SK-N-SH (cell line): ENCODE measurements around the gene IL31RA. TPM values are rescaled to one million over a fixed set of nuclear protein-coding genes. Genes with fewer than 3 reads are reported as not detected.

Experiments
- CTCF ChIA-PET: fragments of 300-600, 350-600 bp; formaldehyde crosslinking; extraction: SDS; loops from one replicate; lab custom pipeline; 2021; lab: Yijun Ruan, JAX
- POLR2A ChIA-PET: fragments of 350-600 bp; sonication (Branson Sonifier 250); formaldehyde crosslinking; extraction: SDS; loops from one replicate; lab custom pipeline; 2020; ENCODE audit warnings: antibody characterized with exemption, inconsistent platforms; lab: Yijun Ruan, JAX
- DNase-seq: peaks from one replicate; pipeline ENCODE4 v3.0.0; 2012
- H2AFZ ChIP-seq: fragments of 200-600 bp; sonication (generic); 2 replicates; pipeline ENCODE4 v1.8.1; 2016; ENCODE audit warnings: antibody characterized with exemption, mild to moderate bottlenecking, low read depth
- H3F3A ChIP-seq: fragments of 200-600 bp; sonication (generic); replicated peaks from 2 replicates; pipeline ENCODE3; 2016; ENCODE audit warnings: antibody characterized with exemption, mild to moderate bottlenecking; ENCODE audit not compliant: insufficient read depth
- H3K27ac ChIP-seq, 2 experiments: fragments of 200-500 bp in 1 of 2; fragments of 200-600 bp in 1 of 2; sonication (Bioruptor generic) in 1 of 2; sonication (generic), shearing (Covaris generic) in 1 of 2; 2 replicates each; pipeline versions ENCODE4 v1.5.1 to v1.6.1; 2014 to 2016; ENCODE audit warnings: low read depth in 2 of 2, inconsistent platforms in 1 of 2, low read length in 1 of 2, mild to moderate bottlenecking in 1 of 2, mixed read lengths in 1 of 2
- H3K27me3 ChIP-seq: fragments of 200-600 bp; sonication (generic), shearing (Covaris generic); 2 replicates; pipeline ENCODE4 v1.6.1; 2016; ENCODE audit warnings: mixed run types; ENCODE audit not compliant: insufficient read depth
- H3K36me3 ChIP-seq, 2 experiments: fragments of 200-500 bp in 1 of 2; fragments of 200-600 bp in 1 of 2; sonication (Bioruptor generic) in 1 of 2; sonication (generic) in 1 of 2; replicated peaks in 1 of 2; 2 replicates each; pipeline versions ENCODE3 to v1.5.1; 2014 to 2016; ENCODE audit warnings: low read length in 1 of 2, mild to moderate bottlenecking in 1 of 2; ENCODE audit not compliant: insufficient read depth in 2 of 2, control insufficient read depth in 1 of 2
- H3K4me1 ChIP-seq, 2 experiments: fragments of 200-500 bp in 1 of 2; fragments of 200-600 bp in 1 of 2; sonication (Bioruptor generic) in 1 of 2; sonication (generic), shearing (Covaris generic) in 1 of 2; 2 replicates each; pipeline versions ENCODE4 v1.5.1 to v1.6.1; 2014 to 2016; ENCODE audit warnings: low read depth in 1 of 2, low read length in 1 of 2, mixed run types in 1 of 2; ENCODE audit not compliant: insufficient read depth in 2 of 2, control insufficient read depth in 1 of 2
- H3K4me2 ChIP-seq: fragments of 200-600 bp; sonication (generic), shearing (Covaris generic); 2 replicates; pipeline ENCODE4 v1.6.1; 2017; ENCODE audit warnings: mixed run types
- H3K4me3 ChIP-seq, 2 experiments: fragments of 200-500 bp in 1 of 2; fragments of 200-600 bp in 1 of 2; sonication (Bioruptor generic) in 1 of 2; sonication (generic), shearing (Covaris generic) in 1 of 2; 2 replicates each; pipeline versions ENCODE4 v1.5.1 to v1.8.1; 2014 to 2016; ENCODE audit warnings: low read depth in 2 of 2, inconsistent platforms in 1 of 2, low read length in 1 of 2, mild to moderate bottlenecking in 1 of 2, mixed read lengths in 1 of 2, moderate library complexity in 1 of 2
- H3K79me2 ChIP-seq: fragments of 200-600 bp; sonication (generic); 2 replicates; pipeline ENCODE4 v1.8.1; 2017; ENCODE audit warnings: mild to moderate bottlenecking; ENCODE audit not compliant: insufficient read depth
- H3K9ac ChIP-seq: fragments of 200-600 bp; sonication (generic); 2 replicates; pipeline ENCODE4 v1.6.1; 2017; ENCODE audit warnings: mixed run types
- H3K9me2 ChIP-seq: fragments of 200-600 bp; sonication (generic); 2 replicates; pipeline ENCODE4 v1.6.1; 2017; ENCODE audit warnings: mixed run types
- H3K9me3 ChIP-seq: fragments of 200-600 bp; sonication (generic); 2 replicates; pipeline ENCODE4 v1.6.1; 2017; ENCODE audit warnings: mixed run types, mild to moderate bottlenecking, moderate library complexity
- H4K20me1 ChIP-seq: fragments of 200-600 bp; sonication (generic); 2 replicates; pipeline ENCODE4 v1.6.1; 2017; ENCODE audit warnings: mild to moderate bottlenecking, mixed run types; ENCODE audit not compliant: insufficient read depth
- EP300 ChIP-seq, 2 experiments: IDR thresholded peaks; 2 replicates each; pipeline versions ENCODE4 v1.4.0 to v1.6.1; 2012; ENCODE audit warnings: borderline replicate concordance in 1 of 2, low read depth in 1 of 2, low read length in 1 of 2
- EZH2phosphoT487 ChIP-seq: fragments of 200-600 bp; sonication (generic); IDR thresholded peaks from 2 replicates; pipeline ENCODE4 v1.6.1; 2017; ENCODE audit warnings: low read depth, mixed run types, mild to moderate bottlenecking, antibody characterized with exemption, moderate library complexity, borderline replicate concordance
- FOSL2 ChIP-seq: IDR thresholded peaks from 2 replicates; pipeline ENCODE4 v1.4.0; 2012; ENCODE audit warnings: low read depth, mild to moderate bottlenecking, moderate library complexity, borderline replicate concordance
- FOXJ3 ChIP-seq: sonication (generic); formaldehyde crosslinking; IDR thresholded peaks from 2 replicates; pipeline ENCODE4 v1.5.1; 2020; ENCODE audit warnings: mild to moderate bottlenecking, missing genetic modification reagents
- FOXM1 ChIP-seq: IDR thresholded peaks from 2 replicates; pipeline ENCODE4 v1.4.0; 2012; ENCODE audit warnings: low read depth, mild to moderate bottlenecking
- GABPA ChIP-seq: IDR thresholded peaks from 2 replicates; pipeline ENCODE4 v1.4.0; 2012; ENCODE audit warnings: low read depth, mild to moderate bottlenecking
- GATA2 ChIP-seq: sonication (generic); formaldehyde crosslinking; IDR thresholded peaks from 2 replicates; pipeline ENCODE4 v1.5.0; 2020; ENCODE audit warnings: mild to moderate bottlenecking, missing genetic modification reagents
- JUND ChIP-seq: IDR thresholded peaks from 2 replicates; pipeline ENCODE4 v1.4.0; 2012
- MEF2A ChIP-seq: IDR thresholded peaks from 2 replicates; pipeline ENCODE4 v1.4.0; 2012; ENCODE audit warnings: low read depth, borderline replicate concordance
- MXI1 ChIP-seq: IDR thresholded peaks from 2 replicates; pipeline ENCODE4 v1.6.1; 2012; ENCODE audit warnings: mild to moderate bottlenecking, low read depth, low read length, improper control_type of control experiment
- NRF1 ChIP-seq: IDR thresholded peaks from 2 replicates; pipeline ENCODE4 v1.6.1; 2012; ENCODE audit warnings: low read depth, mild to moderate bottlenecking, low read length
- RAD21 ChIP-seq: IDR thresholded peaks from 2 replicates; pipeline ENCODE4 v1.6.1; 2012; ENCODE audit warnings: mild to moderate bottlenecking, low read length
- RCOR1 ChIP-seq: fragments of 150-350 bp; IDR thresholded peaks from 2 replicates; pipeline ENCODE4 v1.6.1; 2017; ENCODE audit warnings: antibody characterized with exemption, low read length
- RFX5 ChIP-seq: IDR thresholded peaks from 2 replicates; pipeline ENCODE4 v1.6.1; 2012; ENCODE audit warnings: mild to moderate bottlenecking, improper control_type of control experiment, low read length
- RXRA ChIP-seq: IDR thresholded peaks from 2 replicates; pipeline ENCODE4 v1.4.0; 2012; ENCODE audit warnings: low read depth, mild to moderate bottlenecking, borderline replicate concordance
- SIN3A ChIP-seq: IDR thresholded peaks from 2 replicates; pipeline ENCODE4 v1.6.1; 2012; ENCODE audit warnings: low read depth, mild to moderate bottlenecking, low read length, moderate library complexity, borderline replicate concordance
- SMC3 ChIP-seq: IDR thresholded peaks from 2 replicates; pipeline ENCODE4 v1.6.1; 2012; ENCODE audit warnings: low read depth, low read length, improper control_type of control experiment
- TAF1 ChIP-seq: IDR thresholded peaks from 2 replicates; pipeline ENCODE4 v1.6.1; 2012; ENCODE audit warnings: low read depth, mild to moderate bottlenecking, low read length, moderate library complexity, borderline replicate concordance
- YY1 ChIP-seq: IDR thresholded peaks from 2 replicates; pipeline ENCODE4 v1.4.0; 2012; ENCODE audit warnings: low read depth, mild to moderate bottlenecking
- WGBS: methylation state at CpG from one replicate; pipeline ENCODE4 v1.1.6; 2017; ENCODE audit warnings: low lambda C conversion rate; 5-methylcytosine and 5-hydroxymethylcytosine counted together
- polyA plus RNA-seq, 3 experiments: library from polyadenylated mRNA; depleted of rRNA; stranded (reverse); fragments of >200 nt; gene quantifications; 2 replicates each; pipeline ENCODE4 v1.2.3, GENCODE V29; 2012
- TF ChIP-seq, protein P1 (sequence below): fragments of 150-350 bp; IDR thresholded peaks from 2 replicates; pipeline ENCODE4 v1.6.1; 2016; ENCODE audit warnings: mild to moderate bottlenecking, low read depth, low read length
- TF ChIP-seq, protein P2 (sequence below): IDR thresholded peaks from 2 replicates; pipeline ENCODE4 v1.6.1; 2012; ENCODE audit warnings: mild to moderate bottlenecking, low read depth, low read length, moderate library complexity
- TF ChIP-seq, protein P3 (sequence below): fragments of 200-600 bp; sonication (generic); IDR thresholded peaks from 2 replicates; pipeline ENCODE4 v1.6.1; 2017; ENCODE audit warnings: antibody characterized with exemption, mild to moderate bottlenecking, moderate library complexity
- TF ChIP-seq, protein P4 (sequence below): fragments of 150-350 bp; IDR thresholded peaks from 2 replicates; pipeline ENCODE4 v1.6.1; 2017; ENCODE audit warnings: antibody characterized with exemption, low read length, low read depth, borderline replicate concordance
- TF ChIP-seq, protein P5 (sequence below): IDR thresholded peaks from 2 replicates; pipeline ENCODE4 v1.4.0; 2012; ENCODE audit warnings: low read depth
- TF ChIP-seq, protein P6 (sequence below): IDR thresholded peaks from 2 replicates; pipeline ENCODE4 v1.4.0; 2012; ENCODE audit warnings: low read depth, borderline replicate concordance

Gene IL31RA
- polyA plus RNA-seq, 1 of the 3 experiments (the other 2 are of a cell fraction), result 0.20 TPM

DNA sequence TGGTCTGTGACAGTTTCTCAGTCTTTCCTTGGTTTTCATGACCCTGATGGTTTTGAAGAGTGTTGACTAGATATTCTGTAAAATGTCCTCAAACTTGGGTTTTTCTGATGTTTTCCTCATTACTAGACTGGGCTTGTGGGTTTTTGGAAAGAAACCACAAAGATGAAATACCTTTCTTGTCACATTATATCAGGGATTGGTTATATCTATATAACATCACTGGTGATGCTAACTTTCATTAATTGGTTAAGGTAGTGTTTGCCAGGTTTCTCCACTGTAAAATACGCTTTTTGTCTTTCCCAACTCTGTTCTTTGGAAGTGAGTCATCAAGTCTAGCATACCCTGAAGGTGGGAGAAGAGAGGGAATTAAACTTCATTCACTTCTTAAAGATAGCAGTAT lies 3.3 kb upstream of the IL31RA start:
- Histone ChIP-seq H3K4me2 (no peak overlapping the region), H3K9me2 (no peaks in the 10 kb centered on the region), H2AFZ (no peak overlapping the region), H3K9ac (no peak overlapping the region), H3K4me3 (no peak overlapping the region), H3F3A (peaks cover 20% of the 10 kb centered on the region), H4K20me1 (no peaks in the 10 kb centered on the region), H3K27ac (no peak overlapping the region; a peak in 1 of 4 replicates), H3K4me1 (peaks cover 0 to 6% of the 10 kb centered on the region in 2 experiments; a peak in 1 of 4 replicates), H3K36me3 (no peaks in the 10 kb centered on the region), H3K79me2 (no peaks in the 10 kb centered on the region), H3K9me3 (no peaks in the 10 kb centered on the region), H3K27me3 (no peaks in the 10 kb centered on the region)
- POLR2A ChIA-PET, result no interaction called here
- WGBS, result 35% methylated on average over 1 of the region's 1 CpG
- CTCF ChIA-PET, result no interaction called here
- DNase-seq, result no peak
- TF ChIP-seq RFX5 (no peak), EZH2phosphoT487 (no peak), YY1 (no peak), NRF1 (no peak), RAD21 (no peak), GATA2 (CRISPR knock-in tag) (no peak), JUND (peak; percentile 54), RCOR1 (no peak), EP300 (IDR thresholded peaks at IDR 0.05; ENCODE audit: borderline replicate concordance in 1 of 2, low read depth in 1 of 2, low read length in 1 of 2) (peak in 1 of 2 experiments; percentile 49; a peak in 1 of 4 replicates), FOSL2 (peak; percentile 50; the same call in 1 of the 2 replicates), TAF1 (no peak), MXI1 (no peak), FOXM1 (peak; percentile 38; the same call in 1 of the 2 replicates), SIN3A (no peak), FOXJ3 (CRISPR knock-in tag) (no peak), RXRA (no peak), MEF2A (no peak), SMC3 (no peak), GABPA (no peak)
- TF ChIP-seq, protein P1, sequence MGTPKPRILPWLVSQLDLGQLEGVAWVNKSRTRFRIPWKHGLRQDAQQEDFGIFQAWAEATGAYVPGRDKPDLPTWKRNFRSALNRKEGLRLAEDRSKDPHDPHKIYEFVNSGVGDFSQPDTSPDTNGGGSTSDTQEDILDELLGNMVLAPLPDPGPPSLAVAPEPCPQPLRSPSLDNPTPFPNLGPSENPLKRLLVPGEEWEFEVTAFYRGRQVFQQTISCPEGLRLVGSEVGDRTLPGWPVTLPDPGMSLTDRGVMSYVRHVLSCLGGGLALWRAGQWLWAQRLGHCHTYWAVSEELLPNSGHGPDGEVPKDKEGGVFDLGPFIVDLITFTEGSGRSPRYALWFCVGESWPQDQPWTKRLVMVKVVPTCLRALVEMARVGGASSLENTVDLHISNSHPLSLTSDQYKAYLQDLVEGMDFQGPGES, result no peak
- TF ChIP-seq, protein P2, sequence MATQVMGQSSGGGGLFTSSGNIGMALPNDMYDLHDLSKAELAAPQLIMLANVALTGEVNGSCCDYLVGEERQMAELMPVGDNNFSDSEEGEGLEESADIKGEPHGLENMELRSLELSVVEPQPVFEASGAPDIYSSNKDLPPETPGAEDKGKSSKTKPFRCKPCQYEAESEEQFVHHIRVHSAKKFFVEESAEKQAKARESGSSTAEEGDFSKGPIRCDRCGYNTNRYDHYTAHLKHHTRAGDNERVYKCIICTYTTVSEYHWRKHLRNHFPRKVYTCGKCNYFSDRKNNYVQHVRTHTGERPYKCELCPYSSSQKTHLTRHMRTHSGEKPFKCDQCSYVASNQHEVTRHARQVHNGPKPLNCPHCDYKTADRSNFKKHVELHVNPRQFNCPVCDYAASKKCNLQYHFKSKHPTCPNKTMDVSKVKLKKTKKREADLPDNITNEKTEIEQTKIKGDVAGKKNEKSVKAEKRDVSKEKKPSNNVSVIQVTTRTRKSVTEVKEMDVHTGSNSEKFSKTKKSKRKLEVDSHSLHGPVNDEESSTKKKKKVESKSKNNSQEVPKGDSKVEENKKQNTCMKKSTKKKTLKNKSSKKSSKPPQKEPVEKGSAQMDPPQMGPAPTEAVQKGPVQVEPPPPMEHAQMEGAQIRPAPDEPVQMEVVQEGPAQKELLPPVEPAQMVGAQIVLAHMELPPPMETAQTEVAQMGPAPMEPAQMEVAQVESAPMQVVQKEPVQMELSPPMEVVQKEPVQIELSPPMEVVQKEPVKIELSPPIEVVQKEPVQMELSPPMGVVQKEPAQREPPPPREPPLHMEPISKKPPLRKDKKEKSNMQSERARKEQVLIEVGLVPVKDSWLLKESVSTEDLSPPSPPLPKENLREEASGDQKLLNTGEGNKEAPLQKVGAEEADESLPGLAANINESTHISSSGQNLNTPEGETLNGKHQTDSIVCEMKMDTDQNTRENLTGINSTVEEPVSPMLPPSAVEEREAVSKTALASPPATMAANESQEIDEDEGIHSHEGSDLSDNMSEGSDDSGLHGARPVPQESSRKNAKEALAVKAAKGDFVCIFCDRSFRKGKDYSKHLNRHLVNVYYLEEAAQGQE, result no peak
- TF ChIP-seq, protein P3, sequence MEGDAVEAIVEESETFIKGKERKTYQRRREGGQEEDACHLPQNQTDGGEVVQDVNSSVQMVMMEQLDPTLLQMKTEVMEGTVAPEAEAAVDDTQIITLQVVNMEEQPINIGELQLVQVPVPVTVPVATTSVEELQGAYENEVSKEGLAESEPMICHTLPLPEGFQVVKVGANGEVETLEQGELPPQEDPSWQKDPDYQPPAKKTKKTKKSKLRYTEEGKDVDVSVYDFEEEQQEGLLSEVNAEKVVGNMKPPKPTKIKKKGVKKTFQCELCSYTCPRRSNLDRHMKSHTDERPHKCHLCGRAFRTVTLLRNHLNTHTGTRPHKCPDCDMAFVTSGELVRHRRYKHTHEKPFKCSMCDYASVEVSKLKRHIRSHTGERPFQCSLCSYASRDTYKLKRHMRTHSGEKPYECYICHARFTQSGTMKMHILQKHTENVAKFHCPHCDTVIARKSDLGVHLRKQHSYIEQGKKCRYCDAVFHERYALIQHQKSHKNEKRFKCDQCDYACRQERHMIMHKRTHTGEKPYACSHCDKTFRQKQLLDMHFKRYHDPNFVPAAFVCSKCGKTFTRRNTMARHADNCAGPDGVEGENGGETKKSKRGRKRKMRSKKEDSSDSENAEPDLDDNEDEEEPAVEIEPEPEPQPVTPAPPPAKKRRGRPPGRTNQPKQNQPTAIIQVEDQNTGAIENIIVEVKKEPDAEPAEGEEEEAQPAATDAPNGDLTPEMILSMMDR, result no peak
- TF ChIP-seq, protein P4, sequence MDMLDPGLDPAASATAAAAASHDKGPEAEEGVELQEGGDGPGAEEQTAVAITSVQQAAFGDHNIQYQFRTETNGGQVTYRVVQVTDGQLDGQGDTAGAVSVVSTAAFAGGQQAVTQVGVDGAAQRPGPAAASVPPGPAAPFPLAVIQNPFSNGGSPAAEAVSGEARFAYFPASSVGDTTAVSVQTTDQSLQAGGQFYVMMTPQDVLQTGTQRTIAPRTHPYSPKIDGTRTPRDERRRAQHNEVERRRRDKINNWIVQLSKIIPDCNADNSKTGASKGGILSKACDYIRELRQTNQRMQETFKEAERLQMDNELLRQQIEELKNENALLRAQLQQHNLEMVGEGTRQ, result no peak
- TF ChIP-seq, protein P5, sequence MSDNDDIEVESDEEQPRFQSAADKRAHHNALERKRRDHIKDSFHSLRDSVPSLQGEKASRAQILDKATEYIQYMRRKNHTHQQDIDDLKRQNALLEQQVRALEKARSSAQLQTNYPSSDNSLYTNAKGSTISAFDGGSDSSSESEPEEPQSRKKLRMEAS, result no peak
- TF ChIP-seq, protein P6, sequence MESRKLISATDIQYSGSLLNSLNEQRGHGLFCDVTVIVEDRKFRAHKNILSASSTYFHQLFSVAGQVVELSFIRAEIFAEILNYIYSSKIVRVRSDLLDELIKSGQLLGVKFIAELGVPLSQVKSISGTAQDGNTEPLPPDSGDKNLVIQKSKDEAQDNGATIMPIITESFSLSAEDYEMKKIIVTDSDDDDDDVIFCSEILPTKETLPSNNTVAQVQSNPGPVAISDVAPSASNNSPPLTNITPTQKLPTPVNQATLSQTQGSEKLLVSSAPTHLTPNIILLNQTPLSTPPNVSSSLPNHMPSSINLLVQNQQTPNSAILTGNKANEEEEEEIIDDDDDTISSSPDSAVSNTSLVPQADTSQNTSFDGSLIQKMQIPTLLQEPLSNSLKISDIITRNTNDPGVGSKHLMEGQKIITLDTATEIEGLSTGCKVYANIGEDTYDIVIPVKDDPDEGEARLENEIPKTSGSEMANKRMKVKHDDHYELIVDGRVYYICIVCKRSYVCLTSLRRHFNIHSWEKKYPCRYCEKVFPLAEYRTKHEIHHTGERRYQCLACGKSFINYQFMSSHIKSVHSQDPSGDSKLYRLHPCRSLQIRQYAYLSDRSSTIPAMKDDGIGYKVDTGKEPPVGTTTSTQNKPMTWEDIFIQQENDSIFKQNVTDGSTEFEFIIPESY, result no peak
